GM18873 (cell line): ENCODE data around the gene ARF1.

Source experiments
- ATAC-seq: cut with Tn5 transposase; IDR thresholded peaks from one replicate; pipeline ENCODE4 v1.9.1; 2021; ENCODE audit warnings: mild to moderate bottlenecking, moderate library complexity, moderate number of reproducible peaks; ENCODE audit not compliant: unreplicated experiment, low FRiP score

ARF1 gene

GRCh38 chr1:228114827-228115226, 32.3 kb downstream of the ARF1 start:
- ATAC-seq: no peak

GRCh38 chr1:228117335-228117734, 34.8 kb downstream of the ARF1 start:
- no peak for ATAC-seq

- ATAC-seq: no peak
Measured at GRCh38 chr1:228118040-228118439, 35.5 kb downstream of the ARF1 start.

- ATAC-seq: no peak
Measured at GRCh38 chr1:228120351-228120750, 37.8 kb downstream of the ARF1 start.

- no peak for ATAC-seq
Measured at GRCh38 chr1:228120857-228121489, 38.5 kb downstream of the ARF1 start.

- ATAC-seq: no peak
Measured at GRCh38 chr1:228122921-228123441, 40.5 kb downstream of the ARF1 start.

- no peak for ATAC-seq
Measured at GRCh38 chr1:228123505-228123904, 41.0 kb downstream of the ARF1 start.

GRCh38 chr1:228125185-228125584, 42.7 kb downstream of the ARF1 start:
- no peak for ATAC-seq

GRCh38 chr1:228131766-228132165, 49.3 kb downstream of the ARF1 start:
- no peak for ATAC-seq

- no peak for ATAC-seq
Measured at GRCh38 chr1:228134591-228134990, 52.1 kb downstream of the ARF1 start.

- no peak for ATAC-seq
Measured at GRCh38 chr1:228136901-228137300, 54.4 kb downstream of the ARF1 start.

GRCh38 chr1:228139406-228139930, 57.0 kb downstream of the ARF1 start:
- no peak for ATAC-seq

- peak; percentile 88 for ATAC-seq
Measured at GRCh38 chr1:228139931-228140723, 57.6 kb downstream of the ARF1 start, which contains the start of gene GUK1. TSS of gene GUK1 (plus strand) at chr1:228140279. CDS start at chr1:228140303, 24 bp downstream.

GRCh38 chr1:228140724-228141225, 58.3 kb downstream of the ARF1 start:
- ATAC-seq: no peak

GRCh38 chr1:228141226-228142044, 58.9 kb downstream of the ARF1 start:
- ATAC-seq: no peak

- ATAC-seq: no peak
Measured at GRCh38 chr1:228142155-228142691, 59.7 kb downstream of the ARF1 start.

- ATAC-seq: no peak
Measured at GRCh38 chr1:228142701-228143136, 60.2 kb downstream of the ARF1 start.

GRCh38 chr1:228143480-228144192, 61.1 kb downstream of the ARF1 start:
- no peak for ATAC-seq

- ATAC-seq: no peak
Measured at GRCh38 chr1:228144193-228144992, 61.9 kb downstream of the ARF1 start.
